HG02759 (cell line): ENCODE data around the gene SLC29A1.

ENCODE experiments used
- ATAC-seq: cut with Tn5 transposase; IDR thresholded peaks from one replicate; pipeline ENCODE4 v1.9.1; 2021; ENCODE audit warnings: mild to moderate bottlenecking, moderate library complexity; ENCODE audit not compliant: unreplicated experiment

The SLC29A1 gene

DNA sequence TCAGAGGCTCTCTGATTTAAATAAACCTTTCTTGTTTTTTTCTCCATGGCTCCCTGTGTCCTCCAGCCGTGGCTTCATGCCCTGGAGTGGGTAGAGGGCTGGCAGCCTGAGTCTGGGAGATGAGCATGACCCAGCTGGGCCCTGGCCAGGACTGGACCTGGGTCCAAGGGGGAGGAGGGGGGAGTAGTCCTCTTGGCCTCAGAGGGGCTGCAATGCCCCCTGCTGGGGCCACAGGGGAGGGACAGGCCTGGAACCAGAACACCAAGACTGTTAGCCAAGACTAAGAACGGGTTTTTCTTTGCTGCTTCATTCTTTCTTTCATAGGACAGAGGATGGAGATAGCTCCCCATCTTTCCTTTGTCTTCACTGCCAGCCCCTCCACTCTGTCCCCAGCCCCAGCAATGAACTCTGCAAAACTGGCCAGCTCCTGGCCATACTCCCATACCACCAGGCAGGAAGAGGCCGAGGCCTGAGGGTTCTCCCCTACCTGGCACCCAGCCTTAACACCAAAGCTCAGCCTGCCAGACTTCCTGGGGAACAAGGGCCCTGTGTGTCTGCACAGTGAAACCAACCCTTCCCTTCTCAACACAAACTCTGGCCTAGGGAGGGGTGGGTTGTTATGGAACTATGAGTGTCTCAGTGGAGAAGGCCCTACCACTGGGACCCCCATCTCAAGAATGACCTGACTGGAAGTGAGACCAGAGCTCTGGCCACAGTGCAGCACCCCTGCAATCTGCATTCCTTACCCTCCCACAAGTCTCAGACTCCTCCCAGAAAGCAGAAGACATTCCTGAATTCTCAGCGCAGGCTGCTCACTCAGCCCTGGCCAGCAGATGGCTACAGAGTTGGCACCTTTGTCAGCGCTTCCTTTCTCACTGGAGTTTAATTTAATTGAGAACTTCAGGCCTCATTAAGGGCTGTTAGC is 11.0 kb downstream of the SLC29A1 start:
- ATAC-seq = no peak

DNA sequence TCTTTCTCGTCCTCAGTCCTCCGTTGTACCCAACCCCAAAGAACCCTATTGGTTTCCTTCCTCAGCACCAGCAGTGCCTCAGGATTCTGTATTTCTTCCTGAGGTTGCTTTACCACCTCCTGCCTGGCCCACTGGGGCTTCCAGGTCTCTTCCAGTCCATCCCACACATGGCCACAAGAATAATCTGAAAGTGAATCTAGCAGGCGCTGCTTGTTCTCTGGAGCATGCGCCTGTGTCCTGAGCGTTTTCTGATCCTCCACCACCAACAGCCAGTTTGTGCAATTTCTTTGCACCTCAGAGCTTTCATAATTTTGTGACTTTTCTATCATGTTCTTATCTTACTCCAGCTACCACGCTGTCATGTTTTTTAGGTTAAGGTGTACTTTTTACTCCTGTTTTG is 11.9 kb downstream of the SLC29A1 start:
- no peak for ATAC-seq

DNA sequence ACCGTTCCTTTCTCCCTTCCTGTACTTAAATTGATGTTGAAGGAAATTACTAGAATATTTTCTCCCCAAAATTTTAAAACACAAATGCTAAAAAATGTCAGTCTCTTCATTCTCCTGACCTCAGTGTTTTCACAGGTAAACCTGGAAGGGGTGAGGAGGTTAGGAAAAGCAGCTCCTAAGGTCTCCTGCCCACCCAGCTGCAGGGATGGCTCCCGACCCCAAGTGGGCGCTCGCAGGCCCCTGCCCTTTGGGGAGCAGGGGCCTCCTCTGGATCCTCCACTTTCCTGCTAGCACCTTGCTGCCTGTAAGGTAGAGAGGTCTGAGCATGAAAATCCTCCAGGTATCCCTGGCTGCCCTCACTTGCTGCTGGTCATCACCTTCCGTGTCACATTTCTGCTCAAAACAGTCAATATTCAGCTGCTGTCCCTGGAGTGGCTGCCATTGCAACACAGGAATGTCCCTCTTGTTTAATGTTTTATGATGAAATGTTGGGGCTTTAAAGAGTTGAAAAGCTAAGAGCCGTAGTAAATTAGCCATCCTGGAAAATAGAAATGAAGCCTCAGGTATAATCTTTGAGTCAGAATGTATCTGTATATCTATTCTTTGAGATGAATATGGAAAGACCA is 12.6 kb downstream of the SLC29A1 start:
- no peak for ATAC-seq

DNA sequence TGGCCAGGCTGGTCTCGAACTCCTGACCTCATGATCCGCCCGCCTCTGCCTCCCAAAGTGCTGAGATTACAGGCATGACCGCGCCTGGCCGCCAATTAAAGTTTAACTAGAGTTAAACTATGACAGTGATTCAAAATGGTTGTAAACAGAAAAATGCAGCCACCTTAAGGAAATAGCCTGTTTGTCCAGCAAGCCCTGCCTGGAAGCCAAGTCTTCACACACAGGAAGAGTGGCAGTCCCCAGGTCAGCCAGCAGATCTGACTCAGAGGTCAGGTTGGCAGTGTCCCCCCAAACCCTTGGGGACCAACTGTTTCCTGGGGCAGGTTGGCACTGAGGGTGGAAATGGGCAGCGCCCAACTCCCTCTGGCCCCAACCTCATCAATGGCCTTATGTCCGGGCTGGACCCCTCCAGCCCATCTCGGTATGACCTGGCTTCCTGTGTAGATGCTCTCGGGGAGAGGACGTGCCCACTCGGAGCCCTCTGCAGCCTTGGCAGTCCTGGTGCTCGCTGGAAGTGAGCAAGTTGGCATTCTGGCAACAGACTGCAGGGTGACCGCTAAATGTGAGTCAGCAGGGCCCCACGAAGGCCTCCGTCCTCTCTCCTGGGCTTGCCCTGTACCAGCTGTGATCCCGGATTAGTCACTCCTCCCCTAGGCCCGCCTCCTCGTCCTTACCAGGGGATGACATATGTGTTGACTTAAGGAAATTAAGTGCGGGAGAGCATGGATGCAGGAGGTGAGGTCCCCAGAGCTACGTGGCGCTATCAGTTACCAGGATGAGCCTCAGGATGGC is 13.8 kb downstream of the SLC29A1 start:
- peak; percentile 69 for ATAC-seq

DNA sequence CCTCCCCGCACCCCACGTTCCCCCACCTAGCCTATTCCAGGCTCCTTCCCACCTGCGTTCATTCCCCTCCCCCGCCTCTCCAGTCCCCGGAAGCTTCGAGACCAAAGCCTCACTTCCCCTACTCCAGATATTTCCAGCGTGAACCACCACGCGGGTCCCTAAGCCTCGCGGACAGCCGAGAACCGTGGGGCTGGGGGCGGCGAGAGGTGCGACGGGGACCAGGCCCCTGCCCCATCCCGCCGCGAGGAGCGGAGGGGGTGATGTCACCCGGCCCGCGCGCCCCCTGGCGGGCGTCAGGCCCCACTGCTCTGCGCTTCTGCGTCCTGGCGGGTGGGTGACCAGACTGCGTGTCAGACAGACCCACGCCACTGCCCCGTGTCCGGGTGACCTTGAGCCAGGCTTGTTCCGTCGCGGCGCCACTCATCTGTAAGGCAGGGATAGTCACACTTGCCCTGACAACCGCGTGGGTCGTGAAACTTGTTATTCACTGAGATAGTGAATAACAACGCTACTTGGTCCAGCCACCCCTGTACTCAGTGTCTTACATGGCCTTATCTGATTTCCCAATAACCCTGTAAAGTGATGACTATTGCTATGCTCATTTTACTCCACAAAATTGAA is 14.5 kb downstream of the SLC29A1 start:
- peak; percentile 89 for ATAC-seq

DNA sequence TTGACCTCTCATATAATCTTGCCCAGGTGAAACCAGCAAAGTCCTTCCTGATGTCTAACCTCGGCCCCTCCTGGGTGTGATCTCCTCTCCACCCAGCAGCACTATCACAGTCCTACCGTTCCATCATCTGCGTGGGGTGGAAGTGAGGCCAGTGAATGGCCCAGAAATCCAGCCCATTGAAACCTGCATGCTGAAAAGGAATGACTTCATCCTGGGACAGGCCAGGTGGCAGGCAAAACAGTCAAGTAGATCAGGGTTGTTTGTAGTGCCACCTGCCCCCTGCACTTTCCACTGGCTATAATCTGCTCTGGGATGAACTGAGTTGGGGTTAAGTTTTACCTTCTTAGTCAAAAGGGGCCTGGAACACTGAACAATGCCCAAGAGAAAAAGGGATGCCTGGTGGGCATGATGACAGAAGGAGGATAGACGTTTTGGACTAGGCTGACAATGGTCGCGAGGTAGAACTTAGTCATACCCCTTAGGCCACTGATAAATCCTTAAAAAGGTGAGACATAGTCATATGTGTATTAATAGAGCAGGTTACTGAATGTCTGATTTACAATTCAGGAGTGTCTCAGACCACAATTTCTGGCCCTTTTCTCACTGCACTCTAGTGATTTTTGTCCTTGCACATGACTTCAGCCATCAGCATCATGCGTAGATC is 15.4 kb downstream of the SLC29A1 start:
- ATAC-seq = no peak

DNA sequence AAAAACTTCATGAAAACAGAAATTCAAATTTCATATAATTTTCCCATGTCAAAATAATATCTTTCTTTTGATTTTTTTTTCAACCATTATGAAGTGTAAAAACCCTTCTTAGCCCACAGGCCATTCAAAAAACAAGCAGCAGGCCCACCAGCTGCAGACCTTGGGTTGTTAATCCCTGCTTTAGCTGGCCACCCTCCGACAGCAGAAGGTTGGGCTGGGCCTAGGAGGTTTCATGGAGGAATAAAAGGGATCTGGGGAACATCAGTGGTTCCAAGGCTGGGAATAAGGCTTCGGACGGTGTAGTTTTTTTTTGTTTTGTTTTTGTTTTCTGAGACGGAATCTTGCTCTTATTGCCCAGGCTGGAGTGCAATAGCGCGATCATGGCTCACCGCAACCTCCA is 19.9 kb downstream of the SLC29A1 start:
- ATAC-seq = no peak

DNA sequence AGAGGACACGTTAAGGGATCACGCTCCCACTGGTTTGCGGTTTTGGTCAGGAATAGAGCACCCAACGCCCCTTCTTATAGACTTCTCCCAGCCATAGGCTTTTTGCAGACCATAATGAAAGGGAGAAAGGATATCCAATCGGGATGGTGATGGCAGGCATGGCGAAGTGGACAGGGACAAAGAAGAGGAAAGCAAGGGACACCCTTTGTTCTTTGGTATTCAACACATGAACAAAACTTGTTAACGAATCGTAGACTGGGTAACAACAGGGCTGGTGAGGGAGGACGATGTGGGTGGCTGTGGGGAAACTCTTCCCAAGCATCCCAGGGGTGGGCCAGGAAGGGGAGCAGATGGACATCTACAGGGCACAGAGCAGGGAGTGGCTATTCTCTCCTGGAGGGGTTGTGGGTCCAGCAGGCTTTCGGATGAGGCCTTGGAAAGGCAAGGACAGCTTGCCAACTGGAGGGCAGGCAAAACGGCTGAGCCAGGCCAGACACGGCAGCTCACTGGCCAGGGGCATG is 22.1 kb downstream of the SLC29A1 start:
- no peak for ATAC-seq

DNA sequence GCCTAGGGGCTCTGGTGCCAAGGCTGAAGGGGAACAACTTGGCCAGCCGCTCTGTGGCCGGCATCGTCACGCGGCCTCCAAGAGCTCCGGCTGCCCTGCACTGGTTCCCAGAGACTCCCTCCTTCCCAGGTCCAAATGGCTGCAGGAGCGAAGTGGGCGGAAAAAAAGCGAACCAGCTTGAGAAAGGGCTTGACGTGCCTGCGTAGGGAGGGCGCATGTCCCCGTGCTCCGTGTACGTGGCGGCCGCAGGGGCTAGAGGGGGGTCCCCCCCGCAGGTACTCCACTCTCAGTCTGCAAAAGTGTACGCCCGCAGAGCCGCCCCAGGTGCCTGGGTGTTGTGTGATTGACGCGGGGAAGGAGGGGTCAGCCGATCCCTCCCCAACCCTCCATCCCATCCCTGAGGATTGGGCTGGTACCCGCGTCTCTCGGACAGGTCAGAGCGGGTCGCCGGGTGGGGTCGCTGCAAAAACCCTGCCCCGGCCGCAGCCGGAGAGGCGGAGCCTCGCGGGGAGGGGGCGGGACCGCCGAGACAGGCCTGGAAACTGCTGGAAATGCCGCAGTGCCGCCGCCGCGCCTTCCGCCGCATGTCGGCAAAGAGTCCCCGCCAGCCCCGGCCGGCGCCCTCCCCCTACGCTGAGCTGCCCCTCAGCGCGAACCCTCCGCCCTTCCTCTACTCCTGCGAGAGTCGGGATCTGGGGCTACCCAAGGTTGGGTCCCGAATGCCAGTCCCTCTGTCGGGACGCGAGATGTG is 22.7 kb downstream of the SLC29A1 start:
- peak; percentile 63 for ATAC-seq

DNA sequence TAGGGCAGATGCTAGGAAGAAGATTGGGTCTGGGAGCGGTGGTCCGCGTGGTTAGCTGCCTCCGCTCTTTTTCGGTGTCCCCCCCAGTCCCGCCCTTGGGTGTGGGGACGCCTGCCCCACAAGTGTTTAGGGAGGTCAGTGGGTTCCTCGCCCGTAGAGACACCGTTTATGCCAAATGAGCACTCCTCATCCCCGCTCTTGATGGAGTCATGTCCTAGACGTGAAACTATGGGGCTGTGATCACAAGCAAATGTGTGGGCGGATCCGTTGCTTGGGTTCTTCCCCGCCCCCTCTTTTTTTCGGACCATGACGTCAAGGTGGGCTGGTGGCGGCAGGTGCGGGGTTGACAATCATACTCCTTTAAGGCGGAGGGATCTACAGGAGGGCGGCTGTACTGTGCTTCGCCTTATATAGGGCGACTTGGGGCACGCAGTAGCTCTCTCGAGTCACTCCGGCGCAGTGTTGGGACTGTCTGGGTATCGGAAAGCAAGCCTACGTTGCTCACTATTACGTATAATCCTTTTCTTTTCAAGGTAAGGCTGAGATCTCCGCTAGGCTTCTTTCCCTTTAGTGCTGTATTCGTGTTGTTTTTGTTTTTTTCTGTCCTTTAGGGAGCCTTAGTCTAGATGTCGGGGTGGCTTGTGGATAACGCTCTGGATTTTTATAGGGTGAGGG is 23.4 kb downstream of the SLC29A1 start, which contains the start of gene HSP90AB1:
Gene HSP90AB1, plus strand, starts transcription at position 439 of the 675 bp plus-strand sequence. CDS start 1,529 bp downstream, outside the sequence.
- peak; percentile 62 for ATAC-seq

DNA sequence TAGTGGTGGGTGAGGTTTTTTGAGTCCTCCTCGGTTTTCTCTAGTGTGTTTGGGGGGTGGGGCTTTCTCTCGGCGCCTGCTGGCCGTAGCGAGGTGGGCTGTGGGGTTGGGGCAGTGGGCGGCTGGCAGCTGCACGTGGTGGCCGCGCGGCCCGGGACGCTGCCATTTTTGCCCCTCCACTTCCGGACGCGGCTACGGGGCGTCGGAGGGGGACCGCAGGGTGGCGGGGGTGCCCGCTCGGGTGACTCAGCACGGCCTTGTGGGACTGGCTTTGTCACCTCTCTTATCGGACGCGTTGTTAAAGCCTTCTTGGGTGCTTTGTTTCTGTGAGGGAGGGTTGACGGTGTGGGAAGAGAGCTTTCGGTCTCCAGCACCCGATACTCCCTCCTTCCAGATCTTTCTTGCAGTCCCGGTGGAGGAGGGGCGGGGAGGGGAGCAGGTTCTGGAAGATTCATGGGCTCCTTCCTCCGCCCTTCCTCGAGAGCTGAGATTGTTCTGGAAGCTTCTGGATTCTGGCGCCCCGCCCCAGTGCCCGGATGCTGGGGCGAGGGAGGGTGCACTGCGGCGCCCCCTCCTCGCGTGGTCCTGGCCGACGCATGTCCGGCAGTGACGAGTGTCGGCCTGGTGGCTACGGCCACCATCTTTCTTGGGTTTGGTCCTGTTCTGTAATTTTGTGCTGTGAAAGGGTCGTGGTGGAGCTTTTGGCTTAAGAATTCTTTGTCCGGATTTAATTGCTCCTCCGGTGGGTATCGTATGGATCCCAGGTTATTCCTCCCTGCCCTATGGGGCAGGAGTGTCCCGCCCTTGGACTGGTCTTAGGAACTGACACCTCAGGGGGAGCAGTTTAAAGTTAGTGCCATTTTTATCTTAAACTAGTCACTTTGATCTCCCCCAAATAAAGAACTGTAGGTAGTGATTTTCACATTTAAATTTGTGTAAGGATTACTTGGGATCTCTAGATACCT is 24.2 kb downstream of the SLC29A1 start:
- ATAC-seq = peak; percentile 42

DNA sequence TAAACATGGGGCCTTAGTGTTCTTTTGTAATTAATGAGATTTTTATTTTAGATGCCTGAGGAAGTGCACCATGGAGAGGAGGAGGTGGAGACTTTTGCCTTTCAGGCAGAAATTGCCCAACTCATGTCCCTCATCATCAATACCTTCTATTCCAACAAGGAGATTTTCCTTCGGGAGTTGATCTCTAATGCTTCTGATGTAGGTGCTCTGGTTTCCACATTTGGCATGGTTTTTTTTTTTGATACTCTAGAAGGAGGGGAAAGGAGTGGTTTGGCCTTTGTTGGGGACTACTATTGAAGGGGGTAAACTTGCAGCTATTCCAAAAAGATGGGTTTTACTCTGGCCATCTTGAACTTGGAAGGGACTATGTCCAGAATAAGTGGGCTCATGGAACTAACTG is 25.2 kb downstream of the SLC29A1 start:
- no peak for ATAC-seq

DNA sequence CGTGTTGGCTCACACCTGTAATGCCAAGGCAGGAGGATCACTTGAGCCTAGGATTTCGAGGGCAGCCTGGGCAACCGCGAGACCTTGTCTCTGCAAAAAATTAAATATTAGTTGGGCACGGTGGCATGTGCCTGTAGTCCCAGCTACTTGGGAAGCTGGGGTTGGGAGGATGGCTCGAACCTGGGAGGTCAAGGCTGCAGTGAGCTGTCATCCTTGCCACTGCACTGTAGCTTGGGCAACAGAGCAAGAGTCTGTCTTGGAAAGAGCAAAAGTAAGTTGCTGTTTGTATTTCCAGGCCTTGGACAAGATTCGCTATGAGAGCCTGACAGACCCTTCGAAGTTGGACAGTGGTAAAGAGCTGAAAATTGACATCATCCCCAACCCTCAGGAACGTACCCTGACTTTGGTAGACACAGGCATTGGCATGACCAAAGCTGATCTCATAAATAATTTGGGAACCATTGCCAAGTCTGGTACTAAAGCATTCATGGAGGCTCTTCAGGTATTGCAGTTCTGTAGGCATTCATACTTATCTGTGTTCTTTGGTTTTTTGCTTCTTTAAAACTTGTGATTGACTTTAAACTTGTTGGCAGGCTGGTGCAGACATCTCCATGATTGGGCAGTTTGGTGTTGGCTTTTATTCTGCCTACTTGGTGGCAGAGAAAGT is 25.8 kb downstream of the SLC29A1 start:
- no peak for ATAC-seq

DNA sequence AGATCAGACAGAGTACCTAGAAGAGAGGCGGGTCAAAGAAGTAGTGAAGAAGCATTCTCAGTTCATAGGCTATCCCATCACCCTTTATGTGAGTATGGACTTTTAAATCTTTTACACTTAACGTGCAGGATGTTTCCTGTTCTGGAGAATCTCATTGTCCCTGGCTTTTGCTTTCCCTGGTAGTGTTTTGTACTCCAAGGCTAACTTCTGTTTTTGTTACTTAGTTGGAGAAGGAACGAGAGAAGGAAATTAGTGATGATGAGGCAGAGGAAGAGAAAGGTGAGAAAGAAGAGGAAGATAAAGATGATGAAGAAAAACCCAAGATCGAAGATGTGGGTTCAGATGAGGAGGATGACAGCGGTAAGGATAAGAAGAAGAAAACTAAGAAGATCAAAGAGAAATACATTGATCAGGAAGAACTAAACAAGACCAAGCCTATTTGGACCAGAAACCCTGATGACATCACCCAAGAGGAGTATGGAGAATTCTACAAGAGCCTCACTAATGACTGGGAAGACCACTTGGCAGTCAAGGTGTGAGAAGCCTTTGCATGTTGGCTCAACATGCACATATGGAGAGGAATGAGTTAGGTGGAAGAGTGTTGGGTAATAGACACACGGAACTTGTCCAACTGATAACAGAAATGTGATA is 26.8 kb downstream of the SLC29A1 start:
- ATAC-seq = no peak

DNA sequence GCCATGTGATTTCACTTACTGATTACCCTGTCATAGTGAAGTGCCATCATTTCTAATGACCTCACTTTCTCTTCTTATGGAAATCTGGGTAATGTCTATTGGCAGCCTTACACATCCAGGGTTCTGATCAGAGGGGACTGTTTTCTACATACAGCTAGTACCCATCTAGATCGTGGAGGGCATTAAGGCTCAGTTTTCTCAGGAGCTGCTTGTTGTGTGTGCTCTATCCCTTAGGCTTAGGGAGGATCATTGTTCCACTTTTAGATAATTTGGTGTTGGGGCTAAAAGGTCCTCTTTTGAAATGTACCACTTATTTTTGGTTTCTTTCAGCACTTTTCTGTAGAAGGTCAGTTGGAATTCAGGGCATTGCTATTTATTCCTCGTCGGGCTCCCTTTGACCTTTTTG is 27.3 kb downstream of the SLC29A1 start:
- ATAC-seq = no peak
